RWPE1 (cell line): ENCODE data around the gene RGL2.
"Not testable (repeated sequence)": the region's sequence is repeated elsewhere in the genome, so short reads cannot be mapped to it uniquely, and the experiment has no call there.

Experiments used
- CTCF ChIA-PET: fragments of 350-600 bp; sonication (Branson Sonifier 250); formaldehyde crosslinking; extraction: SDS; loops from one replicate; lab custom pipeline; 2021; lab: Yijun Ruan, JAX
- POLR2A ChIA-PET: fragments of 400-600 bp; formaldehyde crosslinking; extraction: SDS; loops from one replicate; lab custom pipeline; 2020; ENCODE audit warnings: antibody characterized with exemption; ENCODE audit not compliant: low non-redundant PET; lab: Yijun Ruan, JAX
- DNase-seq: peaks from one replicate; pipeline ENCODE4 v3.0.0; 2012; ENCODE audit warnings: low spot score
- H3K27ac ChIP-seq: fragments of 450-650 bp; 2 replicates; pipeline ENCODE4 v1.5.1; 2017
- TF ChIP-seq, protein P1 (sequence below): fragments of 450-650 bp; conservative IDR thresholded peaks from 2 replicates; pipeline ENCODE4 v1.5.1; 2017; ENCODE audit warnings: low read depth, mild to moderate bottlenecking

RGL2 gene

GRCh38 chr6:33272275-33273128 is 26.2 kb downstream of the RGL2 start:
- ChIA-PET CTCF (interaction anchor here (0.5 to 0.6 kb wide), 3 partner anchors 73 to 1803 kb away, joined by 3 to 7 read pairs (median 3); no protein-coding TSS in a partner anchor), POLR2A (interaction anchor here (1.0 to 2.0 kb wide), 4 partner anchors 12 to 51 kb away, joined by 3 to 10 read pairs (median 4); partner anchors contain the start of genes PFDN6 and WDR46)
- H3K27ac ChIP-seq = peak overlapping the region; percentile 90
- TF ChIP-seq, protein P1, sequence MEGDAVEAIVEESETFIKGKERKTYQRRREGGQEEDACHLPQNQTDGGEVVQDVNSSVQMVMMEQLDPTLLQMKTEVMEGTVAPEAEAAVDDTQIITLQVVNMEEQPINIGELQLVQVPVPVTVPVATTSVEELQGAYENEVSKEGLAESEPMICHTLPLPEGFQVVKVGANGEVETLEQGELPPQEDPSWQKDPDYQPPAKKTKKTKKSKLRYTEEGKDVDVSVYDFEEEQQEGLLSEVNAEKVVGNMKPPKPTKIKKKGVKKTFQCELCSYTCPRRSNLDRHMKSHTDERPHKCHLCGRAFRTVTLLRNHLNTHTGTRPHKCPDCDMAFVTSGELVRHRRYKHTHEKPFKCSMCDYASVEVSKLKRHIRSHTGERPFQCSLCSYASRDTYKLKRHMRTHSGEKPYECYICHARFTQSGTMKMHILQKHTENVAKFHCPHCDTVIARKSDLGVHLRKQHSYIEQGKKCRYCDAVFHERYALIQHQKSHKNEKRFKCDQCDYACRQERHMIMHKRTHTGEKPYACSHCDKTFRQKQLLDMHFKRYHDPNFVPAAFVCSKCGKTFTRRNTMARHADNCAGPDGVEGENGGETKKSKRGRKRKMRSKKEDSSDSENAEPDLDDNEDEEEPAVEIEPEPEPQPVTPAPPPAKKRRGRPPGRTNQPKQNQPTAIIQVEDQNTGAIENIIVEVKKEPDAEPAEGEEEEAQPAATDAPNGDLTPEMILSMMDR = no peak
- DNase-seq = no peak

GRCh38 chr6:33271468-33272274 is 27.1 kb downstream of the RGL2 start, which contains the start of the genes RPS18 and VPS52:
Gene RPS18, plus strand, starts transcription at chr6:33272075. Its CDS starts 45 bp downstream, at chr6:33272120.
Gene VPS52, minus strand, starts transcription at chr6:33271876. Its CDS starts 201 bp downstream, at chr6:33271675.
- H3K27ac ChIP-seq = peak within 1 kb of the TSS; percentile 90
- TF ChIP-seq, protein P1 = no peak
- peak; percentile 87 for DNase-seq
- ChIA-PET CTCF (interaction anchor here (0.5 to 0.6 kb wide), 4 partner anchors 29 to 1804 kb away, joined by 3 to 4 read pairs (median 3); no protein-coding TSS in a partner anchor), POLR2A (interaction anchor here (0.6 to 2.0 kb wide), 6 partner anchors 11 to 52 kb away, joined by 3 to 10 read pairs (median 3); partner anchors contain the start of genes PFDN6 and WDR46)

DNA sequence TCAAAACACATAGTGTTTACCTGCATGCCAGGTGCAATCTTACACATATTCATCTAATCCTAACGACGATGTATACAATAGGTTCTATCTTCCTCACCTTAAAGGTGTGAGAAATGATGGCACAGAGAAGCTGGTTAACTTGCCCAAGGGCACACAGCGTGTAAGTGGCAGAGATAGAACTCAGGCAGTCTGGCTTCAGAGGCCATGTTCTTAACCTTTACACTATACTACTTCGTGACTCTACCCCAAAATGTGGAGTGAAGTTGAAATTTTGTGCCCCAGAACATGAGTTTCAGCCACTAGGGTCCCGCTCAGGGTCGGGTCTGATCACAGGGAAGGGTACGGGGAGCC is 27.6 kb downstream of the RGL2 start:
- TF ChIP-seq, protein P1 = no peak
- ChIA-PET CTCF (interaction anchor here (0.5 kb wide), 1 partner anchor 30 kb away, joined by 4 read pairs; no protein-coding TSS in a partner anchor), POLR2A (interaction anchor here (0.6 to 0.8 kb wide), 2 partner anchors 11 to 13 kb away, joined by 3 read pairs; no protein-coding TSS in a partner anchor)
- DNase-seq = no peak
- H3K27ac ChIP-seq = peak overlapping the region; percentile 90

- no peak for DNase-seq
- ChIA-PET CTCF (no interaction called here), POLR2A (no interaction called here)
- peak overlapping the region; percentile 18 for H3K27ac ChIP-seq
- TF ChIP-seq, protein P1 = no peak
These were observed 34.7 kb downstream of the RGL2 start for GRCh38 chr6:33264015-33264414.

- H3K27ac ChIP-seq, DNase-seq, POLR2A ChIA-PET: not testable (repeated sequence)
- CTCF ChIA-PET = interaction anchor here (0.6 to 0.7 kb wide), 2 partner anchors 136 to 296 kb away, joined by 3 read pairs; no protein-coding TSS in a partner anchor
These were observed 36.3 kb downstream of the RGL2 start for GRCh38 chr6:33262490-33262889.

DNA sequence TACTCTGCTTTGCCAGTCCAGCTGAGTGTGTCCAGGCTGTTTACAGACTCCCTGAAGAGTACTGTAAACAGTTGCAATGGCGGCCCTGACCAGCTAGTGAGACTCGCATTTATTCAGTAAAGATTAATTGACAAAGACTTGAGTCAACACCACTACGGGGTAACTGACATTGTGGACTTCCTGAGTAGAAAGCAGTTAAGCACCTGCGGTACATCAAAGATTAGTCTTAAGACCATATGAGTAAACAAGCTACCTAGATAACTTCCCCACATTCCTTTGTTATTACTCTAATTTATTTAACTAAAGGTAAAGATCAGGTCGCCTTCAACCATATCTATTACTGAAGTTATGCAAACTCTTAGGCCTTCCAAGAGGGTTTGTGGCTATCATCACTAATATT is 39.7 kb downstream of the RGL2 start:
- H3K27ac ChIP-seq = no peak overlapping the region
- ChIA-PET CTCF (interaction anchor here (0.8 kb wide), 1 partner anchor 796 kb away, joined by 6 read pairs; no protein-coding TSS in a partner anchor), POLR2A (interaction anchor here (0.6 kb wide), 1 partner anchor 49 kb away, joined by 4 read pairs; no protein-coding TSS in a partner anchor)
- DNase-seq = no peak
- TF ChIP-seq, protein P1 = no peak
